Measurements from ENCODE around the gene PDE6H. TPM values are rescaled to one million over a fixed set of nuclear protein-coding genes. Genes with fewer than 3 reads are reported as not detected.

The PDE6H gene
- polyA plus RNA-seq, 1 of the 3 experiments (the other 2 are of a cell fraction), result not detected

DNA sequence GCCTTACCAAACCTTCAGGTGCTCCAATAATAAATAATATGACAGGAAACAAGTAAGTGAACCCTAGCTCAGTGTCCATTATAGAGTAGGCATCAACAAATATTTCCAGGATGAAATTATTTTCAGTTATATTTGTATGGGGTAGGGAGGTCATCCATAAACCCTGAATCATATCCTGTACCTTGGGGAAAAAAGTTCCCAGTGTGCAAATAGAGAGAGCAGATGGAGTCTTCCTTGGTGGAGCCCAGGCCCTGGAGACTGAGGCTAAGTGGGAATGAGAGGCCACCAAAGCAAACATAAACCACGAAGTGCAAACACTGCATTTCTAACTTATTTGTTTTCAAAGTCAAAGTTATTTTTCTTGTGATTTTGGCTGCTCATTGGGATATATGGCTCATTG, 26.0 kb upstream of the PDE6H start:
- Histone ChIP-seq H3K4me2 (no peak overlapping the region; the same call in 1 of the 2 replicates), H3K27me3 (ENCODE audit: insufficient read depth) (no peaks in the 10 kb centered on the region), H3K4me3 (ENCODE audit: low read depth in 2 of 2, low read length in 1 of 2) (no peak overlapping the region), H3K9ac (no peak overlapping the region), H3F3A (replicated peaks; ENCODE audit: insufficient read depth) (peaks cover 15% of the 10 kb centered on the region), H3K9me2 (no peaks in the 10 kb centered on the region), H3K27ac (ENCODE audit: low read depth in 2 of 2, low read length in 1 of 2) (no peak overlapping the region), H3K36me3 (replicated peaks in 1 of 2; ENCODE audit: control insufficient read depth in 1 of 2, insufficient read depth in 2 of 2, low read length in 1 of 2) (peaks cover 41 to 69% of the 10 kb centered on the region in 2 experiments), H3K9me3 (no peaks in the 10 kb centered on the region), H4K20me1 (ENCODE audit: insufficient read depth) (no peaks in the 10 kb centered on the region), H3K79me2 (ENCODE audit: insufficient read depth) (peaks cover 39% of the 10 kb centered on the region), H2AFZ (ENCODE audit: low read depth) (no peak overlapping the region), H3K4me1 (ENCODE audit: control insufficient read depth in 1 of 2, insufficient read depth in 2 of 2, low read depth in 1 of 2, low read length in 1 of 2) (peaks cover 7 to 45% of the 10 kb centered on the region in 2 experiments)
- ChIA-PET POLR2A (no interaction called here), CTCF (interaction anchor here (0.7 kb wide), 1 partner anchor 101 kb away, joined by 3 read pairs; no protein-coding TSS in a partner anchor)
- no peak for DNase-seq
- TF ChIP-seq RAD21 (IDR thresholded peaks at IDR 0.05; ENCODE audit: low read length), result no peak
- no peak for TF ChIP-seq RFX5 (IDR thresholded peaks at IDR 0.05; ENCODE audit: low read length)
- no peak for TF ChIP-seq MAX (IDR thresholded peaks at IDR 0.05; ENCODE audit: low read depth)
- no peak for TF ChIP-seq POLR2AphosphoS5 (IDR thresholded peaks at IDR 0.05; ENCODE audit: low read depth, low read length)
- no peak for TF ChIP-seq EP300 (IDR thresholded peaks at IDR 0.05; ENCODE audit: borderline replicate concordance in 1 of 2, low read depth in 1 of 2, low read length in 1 of 2)
- WGBS (ENCODE audit: low lambda C conversion rate), result 57% methylated on average over 1 of the region's 1 CpG

GRCh38 chr12:14948672-14949071, 24.2 kb upstream of the PDE6H start:
- H2AFZ ChIP-seq (ENCODE audit: low read depth), result no peak overlapping the region
- no peaks in the 10 kb centered on the region for H4K20me1 ChIP-seq (ENCODE audit: insufficient read depth)
- no peaks in the 10 kb centered on the region for H3K27me3 ChIP-seq (ENCODE audit: insufficient read depth)
- H3K9ac ChIP-seq, result peak overlapping the region; percentile 36; the same call in 1 of the 2 replicates
- peak overlapping the region; percentile 67 to 99; a peak in 3 of 4 replicates for H3K27ac ChIP-seq (ENCODE audit: low read depth in 2 of 2, low read length in 1 of 2)
- peaks cover 49% of the 10 kb centered on the region for H3K79me2 ChIP-seq (ENCODE audit: insufficient read depth)
- no peaks in the 10 kb centered on the region for H3K9me3 ChIP-seq
- ChIA-PET CTCF (no interaction called here), POLR2A (no interaction called here)
- H3K4me3 ChIP-seq (ENCODE audit: low read depth in 2 of 2, low read length in 1 of 2), result no peak overlapping the region
- no peaks in the 10 kb centered on the region for H3K9me2 ChIP-seq
- H3K4me2 ChIP-seq, result peak overlapping the region; percentile 58
- H3F3A ChIP-seq (replicated peaks; ENCODE audit: insufficient read depth), result peaks cover 30% of the 10 kb centered on the region
- no peak for DNase-seq
- TF ChIP-seq SIN3A (IDR thresholded peaks at IDR 0.05; ENCODE audit: borderline replicate concordance, low read depth, low read length) (no peak), ELF1 (IDR thresholded peaks at IDR 0.05) (0 out of 2 replicates have a peak, but pooled peaks have one; percentile 20), GATA2 (CRISPR knock-in tag; IDR thresholded peaks at IDR 0.05) (no peak), USF1 (IDR thresholded peaks at IDR 0.05; ENCODE audit: borderline replicate concordance, low read depth) (no peak), GABPA (IDR thresholded peaks at IDR 0.05; ENCODE audit: low read depth) (peak; percentile 16; the same call in 1 of the 2 replicates)
- H3K36me3 ChIP-seq (replicated peaks in 1 of 2; ENCODE audit: control insufficient read depth in 1 of 2, insufficient read depth in 2 of 2, low read length in 1 of 2), result peaks cover 34 to 53% of the 10 kb centered on the region in 2 experiments
- peaks cover 7 to 56% of the 10 kb centered on the region in 2 experiments for H3K4me1 ChIP-seq (ENCODE audit: control insufficient read depth in 1 of 2, insufficient read depth in 2 of 2, low read depth in 1 of 2, low read length in 1 of 2)
- WGBS (ENCODE audit: low lambda C conversion rate), result 34% methylated on average over 3 of the region's 3 CpGs

DNA sequence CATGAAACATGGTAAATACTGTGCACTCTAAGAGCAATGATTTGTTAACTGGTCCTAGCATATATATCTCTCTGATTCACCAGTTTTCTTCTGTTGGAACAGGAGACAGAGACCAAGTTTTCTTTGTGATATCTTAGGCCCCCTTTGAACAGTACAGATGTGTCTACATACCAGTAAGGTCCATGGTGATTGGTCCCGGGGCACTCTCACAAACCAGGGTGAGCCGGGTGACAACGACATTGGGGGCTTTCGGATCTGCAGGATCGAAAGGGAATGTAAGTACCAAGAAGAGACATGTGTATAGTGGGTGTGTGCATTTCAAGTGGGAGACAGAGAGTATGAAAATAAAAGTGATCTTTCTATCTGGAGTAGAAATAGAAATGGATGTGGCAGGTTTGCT, 23.2 kb upstream of the PDE6H start:
- DNase-seq, result no peak
- POLR2A ChIA-PET, result no interaction called here
- 49% methylated on average over 5 of the region's 5 CpGs for WGBS (ENCODE audit: low lambda C conversion rate)
- Histone ChIP-seq H4K20me1 (ENCODE audit: insufficient read depth) (no peaks in the 10 kb centered on the region), H3K27ac (ENCODE audit: low read depth in 2 of 2, low read length in 1 of 2) (peak overlapping the region in 1 of 2 experiments; percentile 99; a peak in 3 of 4 replicates), H3K9ac (no peak overlapping the region), H3F3A (replicated peaks; ENCODE audit: insufficient read depth) (peaks cover 33% of the 10 kb centered on the region), H3K27me3 (ENCODE audit: insufficient read depth) (no peaks in the 10 kb centered on the region), H3K4me1 (ENCODE audit: control insufficient read depth in 1 of 2, insufficient read depth in 2 of 2, low read depth in 1 of 2, low read length in 1 of 2) (peaks cover 7 to 62% of the 10 kb centered on the region in 2 experiments), H2AFZ (ENCODE audit: low read depth) (no peak overlapping the region), H3K36me3 (replicated peaks in 1 of 2; ENCODE audit: control insufficient read depth in 1 of 2, insufficient read depth in 2 of 2, low read length in 1 of 2) (peaks cover 30 to 50% of the 10 kb centered on the region in 2 experiments), H3K9me2 (no peaks in the 10 kb centered on the region), H3K9me3 (no peaks in the 10 kb centered on the region), H3K4me2 (peak overlapping the region; percentile 58; the same call in 1 of the 2 replicates), H3K4me3 (ENCODE audit: low read depth in 2 of 2, low read length in 1 of 2) (no peak overlapping the region), H3K79me2 (ENCODE audit: insufficient read depth) (peaks cover 59% of the 10 kb centered on the region)
- CTCF ChIA-PET, result no interaction called here
- TF ChIP-seq MXI1 (IDR thresholded peaks at IDR 0.05; ENCODE audit: low read depth, low read length) (no peak), NRF1 (IDR thresholded peaks at IDR 0.05; ENCODE audit: low read depth, low read length) (no peak), TAF1 (IDR thresholded peaks at IDR 0.05; ENCODE audit: borderline replicate concordance, low read depth, low read length) (no peak), MEF2A (IDR thresholded peaks at IDR 0.05; ENCODE audit: borderline replicate concordance, low read depth) (no peak), PBX3 (IDR thresholded peaks at IDR 0.05) (no peak), JUND (IDR thresholded peaks at IDR 0.05) (no peak), YY1 (IDR thresholded peaks at IDR 0.05; ENCODE audit: low read depth) (no peak), FOXJ3 (CRISPR knock-in tag; IDR thresholded peaks at IDR 0.05) (no peak), RFX5 (IDR thresholded peaks at IDR 0.05; ENCODE audit: low read length) (no peak)
- TF ChIP-seq, protein P1, sequence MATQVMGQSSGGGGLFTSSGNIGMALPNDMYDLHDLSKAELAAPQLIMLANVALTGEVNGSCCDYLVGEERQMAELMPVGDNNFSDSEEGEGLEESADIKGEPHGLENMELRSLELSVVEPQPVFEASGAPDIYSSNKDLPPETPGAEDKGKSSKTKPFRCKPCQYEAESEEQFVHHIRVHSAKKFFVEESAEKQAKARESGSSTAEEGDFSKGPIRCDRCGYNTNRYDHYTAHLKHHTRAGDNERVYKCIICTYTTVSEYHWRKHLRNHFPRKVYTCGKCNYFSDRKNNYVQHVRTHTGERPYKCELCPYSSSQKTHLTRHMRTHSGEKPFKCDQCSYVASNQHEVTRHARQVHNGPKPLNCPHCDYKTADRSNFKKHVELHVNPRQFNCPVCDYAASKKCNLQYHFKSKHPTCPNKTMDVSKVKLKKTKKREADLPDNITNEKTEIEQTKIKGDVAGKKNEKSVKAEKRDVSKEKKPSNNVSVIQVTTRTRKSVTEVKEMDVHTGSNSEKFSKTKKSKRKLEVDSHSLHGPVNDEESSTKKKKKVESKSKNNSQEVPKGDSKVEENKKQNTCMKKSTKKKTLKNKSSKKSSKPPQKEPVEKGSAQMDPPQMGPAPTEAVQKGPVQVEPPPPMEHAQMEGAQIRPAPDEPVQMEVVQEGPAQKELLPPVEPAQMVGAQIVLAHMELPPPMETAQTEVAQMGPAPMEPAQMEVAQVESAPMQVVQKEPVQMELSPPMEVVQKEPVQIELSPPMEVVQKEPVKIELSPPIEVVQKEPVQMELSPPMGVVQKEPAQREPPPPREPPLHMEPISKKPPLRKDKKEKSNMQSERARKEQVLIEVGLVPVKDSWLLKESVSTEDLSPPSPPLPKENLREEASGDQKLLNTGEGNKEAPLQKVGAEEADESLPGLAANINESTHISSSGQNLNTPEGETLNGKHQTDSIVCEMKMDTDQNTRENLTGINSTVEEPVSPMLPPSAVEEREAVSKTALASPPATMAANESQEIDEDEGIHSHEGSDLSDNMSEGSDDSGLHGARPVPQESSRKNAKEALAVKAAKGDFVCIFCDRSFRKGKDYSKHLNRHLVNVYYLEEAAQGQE (IDR thresholded peaks at IDR 0.05; ENCODE audit: low read depth, low read length), result no peak

Measured in SK-N-SH (cell line).